D341Med (cell line): ENCODE measurements around the gene ZDHHC6.
"Not testable (repeated sequence)": the region's sequence is repeated elsewhere in the genome, so short reads cannot be mapped to it uniquely, and the experiment has no call there.

ENCODE experiments used
- DNase-seq: peaks from one replicate; pipeline ENCODE4 v3.0.0; 2012; ENCODE audit warnings: low spot score

Gene ZDHHC6

GRCh38 chr10:112446055-112446854 is 459 bp downstream of the ZDHHC6 start:
- DNase-seq = no peak

DNA sequence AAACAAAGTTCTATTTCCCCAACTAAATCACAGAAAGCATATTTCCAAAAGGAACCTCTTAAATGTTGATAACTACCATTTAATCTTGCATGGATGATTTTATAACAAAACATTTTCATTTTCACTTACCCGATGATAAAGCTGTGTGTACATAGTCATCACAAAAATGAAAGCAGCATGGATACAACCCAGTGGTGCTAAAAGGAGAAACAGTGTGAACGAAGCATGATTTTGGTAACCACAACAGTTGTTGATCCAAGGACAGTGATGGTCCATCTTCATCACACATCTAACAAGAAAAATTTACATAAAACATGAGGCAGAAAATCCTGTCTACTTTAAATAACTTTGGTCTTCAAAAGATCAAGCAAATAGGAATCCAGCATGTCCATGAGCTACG is 4.7 kb downstream of the ZDHHC6 start:
- DNase-seq = no peak

- DNase-seq = no peak
Measured at GRCh38 chr10:112441520-112441919, 5.2 kb downstream of the ZDHHC6 start.

- no peak for DNase-seq
Measured at GRCh38 chr10:112438356-112438755, 8.4 kb downstream of the ZDHHC6 start.

GRCh38 chr10:112434988-112435619 is 11.6 kb downstream of the ZDHHC6 start:
- DNase-seq = no peak

DNA sequence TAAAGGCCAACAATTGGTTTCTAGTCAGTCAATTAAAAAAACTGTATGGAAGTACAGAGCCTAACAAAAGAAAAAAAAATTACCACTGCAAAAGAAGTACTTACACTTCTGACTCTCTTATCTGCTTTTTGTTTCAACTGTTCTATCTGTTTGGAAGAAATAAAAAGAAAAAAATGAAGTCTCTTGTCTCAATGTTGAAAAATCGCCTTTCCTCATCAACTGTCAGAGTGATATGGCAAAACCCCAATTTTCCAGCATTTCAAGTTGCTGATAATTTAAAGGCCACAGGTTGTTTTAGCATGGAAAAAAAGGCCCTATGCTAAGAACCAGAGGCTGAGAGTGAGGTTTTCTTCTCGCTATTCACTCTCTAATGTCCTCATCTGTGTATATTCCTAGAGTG is 13.6 kb downstream of the ZDHHC6 start:
- no peak for DNase-seq

GRCh38 chr10:112429654-112430230 is 17.0 kb downstream of the ZDHHC6 start:
- no peak for DNase-seq

DNA sequence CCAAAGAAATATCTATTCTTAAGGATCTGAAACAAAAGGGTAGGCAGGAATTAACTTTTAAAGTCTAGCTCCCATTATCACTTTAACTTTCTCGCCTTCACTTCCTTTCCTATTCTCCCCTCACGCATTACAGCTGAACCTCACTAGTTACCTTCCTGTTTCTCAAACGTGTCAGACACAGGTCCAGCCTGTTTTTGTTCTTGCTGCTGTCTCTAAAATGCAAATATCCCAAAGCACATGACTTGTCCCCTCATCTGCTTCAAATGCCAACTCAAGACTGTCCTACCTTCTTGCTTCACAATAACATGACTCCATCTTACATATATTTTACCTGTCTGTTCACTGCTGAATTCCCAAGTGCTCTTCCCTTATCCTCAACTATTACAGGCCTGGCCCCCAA is 17.6 kb downstream of the ZDHHC6 start:
- DNase-seq = no peak

DNA sequence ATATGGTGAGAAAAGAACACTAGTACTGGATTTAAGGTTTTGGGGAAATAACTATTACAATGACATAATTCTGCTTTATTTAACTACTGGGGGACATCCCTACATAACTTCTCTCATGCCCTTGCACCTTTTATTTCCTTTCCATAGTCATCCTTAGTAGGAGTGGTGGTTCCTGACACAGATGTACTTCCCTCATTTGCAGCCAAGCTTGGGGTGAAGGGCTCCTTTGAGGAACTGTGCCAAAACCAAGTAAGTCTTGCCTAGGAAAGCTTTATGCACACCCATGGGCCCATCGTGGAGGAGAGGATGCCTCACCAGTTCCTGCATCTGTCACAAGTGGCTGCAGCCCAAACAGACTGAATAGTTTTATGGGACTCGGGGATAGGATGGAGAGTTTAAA is 20.6 kb downstream of the ZDHHC6 start:
- no peak for DNase-seq

- DNase-seq = no peak
Measured at GRCh38 chr10:112424651-112425050, 22.1 kb downstream of the ZDHHC6 start.

DNA sequence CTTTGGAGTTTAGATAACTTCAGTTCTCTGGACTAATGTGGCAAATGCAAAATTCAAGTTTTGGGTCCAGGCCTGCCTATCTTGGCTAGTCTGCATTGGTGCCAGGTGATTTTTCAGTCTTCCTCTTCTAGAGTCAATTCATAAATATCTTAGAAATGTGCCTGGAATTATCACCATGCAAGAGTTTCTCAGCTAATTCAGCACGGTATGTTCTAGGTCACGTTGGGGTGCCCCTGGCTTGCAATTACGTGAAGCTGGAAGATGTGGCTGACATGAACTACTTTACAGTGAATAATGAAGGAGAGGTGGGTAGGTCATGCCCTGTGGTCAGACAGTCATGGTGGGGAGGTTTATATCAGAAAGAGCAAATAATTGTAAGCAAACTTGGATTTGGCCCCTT is 25.0 kb downstream of the ZDHHC6 start:
- no peak for DNase-seq

DNA sequence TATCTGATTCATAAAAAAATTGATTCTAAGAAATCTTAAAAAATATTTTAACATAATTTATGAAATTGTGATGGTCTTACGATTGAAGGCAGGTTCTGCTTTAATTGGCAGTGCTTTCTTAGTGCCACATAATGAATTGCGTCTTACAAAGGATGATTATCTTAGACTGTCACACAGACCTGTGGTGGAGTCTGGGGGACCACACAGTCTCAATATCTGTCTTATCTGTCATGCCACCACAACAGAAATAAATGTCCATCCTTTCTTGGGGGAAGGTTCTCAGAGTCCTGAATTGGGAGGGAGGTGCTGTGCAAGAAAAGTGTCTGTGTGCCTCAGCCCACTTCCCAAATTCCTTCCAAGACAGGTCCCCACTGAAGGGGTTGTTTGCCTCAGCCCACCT is 34.0 kb downstream of the ZDHHC6 start:
- DNase-seq = no peak

- no peak for DNase-seq
Measured at GRCh38 chr10:112409755-112410154, 37.0 kb downstream of the ZDHHC6 start.

- no peak for DNase-seq
Measured at GRCh38 chr10:112409299-112409698, 37.4 kb downstream of the ZDHHC6 start.

DNA sequence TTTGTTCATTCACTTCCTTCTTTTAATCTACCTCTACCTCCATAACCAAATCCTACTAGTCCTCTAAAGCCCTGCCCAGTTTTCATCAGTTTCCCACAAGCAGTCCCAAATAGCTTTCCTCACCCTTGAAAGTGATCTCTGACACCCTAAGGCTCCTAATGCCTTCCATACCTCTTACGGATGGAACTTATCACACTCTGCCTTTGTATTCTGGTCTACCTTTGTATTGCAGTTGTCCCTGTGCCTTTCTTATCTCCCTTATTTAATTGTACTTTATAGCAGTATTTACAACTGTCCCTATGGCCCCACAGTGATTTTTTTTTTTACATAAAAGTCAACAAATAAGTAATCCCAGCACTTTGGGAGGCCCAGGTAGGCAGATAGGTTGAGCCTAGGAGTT is 39.0 kb downstream of the ZDHHC6 start:
- DNase-seq = no peak

DNA sequence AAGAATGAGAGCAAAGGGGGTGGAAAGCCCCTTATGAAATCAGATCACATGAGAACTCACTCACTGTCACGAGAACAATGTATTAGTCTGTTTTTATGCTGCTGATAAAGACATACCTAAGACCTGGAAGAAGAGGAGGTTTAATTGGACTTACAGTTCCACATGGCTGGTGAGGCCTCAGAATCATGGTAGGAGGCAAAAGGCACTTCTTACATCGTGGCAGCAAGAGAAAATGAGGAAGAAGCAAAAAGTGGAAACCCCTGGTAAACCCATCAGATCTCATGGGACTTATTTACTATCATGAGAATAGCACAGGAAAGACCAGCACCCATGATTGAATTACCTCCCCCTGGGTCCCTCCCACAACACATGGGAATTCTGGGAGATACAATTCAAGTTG is 39.9 kb downstream of the ZDHHC6 start:
- DNase-seq = not testable (repeated sequence)

- DNase-seq = no peak
Measured at GRCh38 chr10:112404617-112405016, 42.1 kb downstream of the ZDHHC6 start.

- DNase-seq = no peak
Measured at GRCh38 chr10:112402917-112403316, 43.8 kb downstream of the ZDHHC6 start.

- no peak for DNase-seq
Measured at GRCh38 chr10:112397592-112397991, 49.1 kb downstream of the ZDHHC6 start.

GRCh38 chr10:112395809-112396530 is 50.7 kb downstream of the ZDHHC6 start:
- DNase-seq = no peak

GRCh38 chr10:112394475-112394875 is 52.2 kb downstream of the ZDHHC6 start:
- no peak for DNase-seq

GRCh38 chr10:112393827-112394226 is 52.9 kb downstream of the ZDHHC6 start:
- DNase-seq = no peak

DNA sequence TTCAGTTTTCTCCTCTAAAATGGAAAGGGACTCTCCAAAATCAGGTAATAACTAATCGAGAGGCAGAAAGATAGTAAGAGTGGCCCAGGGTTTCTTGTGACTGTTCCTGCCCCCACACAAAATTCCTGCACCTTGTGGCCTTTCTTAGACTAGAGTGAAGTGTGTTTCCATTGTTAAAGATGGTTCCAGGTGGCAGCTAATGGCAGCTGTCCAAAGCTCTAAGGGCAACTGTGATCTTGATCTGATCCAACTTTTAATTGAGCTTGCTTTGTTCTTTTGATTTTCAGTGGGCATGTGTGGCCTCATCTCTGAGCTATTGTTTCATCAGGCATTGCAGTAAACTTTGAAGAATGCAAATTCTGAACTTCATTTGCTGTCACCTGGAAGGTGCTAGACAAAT is 53.4 kb downstream of the ZDHHC6 start:
- DNase-seq = no peak
